ENCODE measurements around the gene FCRL5.
A peak's percentile ranks its signal among the peaks of the same experiment; 100 is the strongest.
"Not testable (repeated sequence)": the region's sequence is repeated elsewhere in the genome, so short reads cannot be mapped to it uniquely, and the experiment has no call there.

Gene FCRL5

GRCh38 chr1:157551694-157552693, at the start of gene FCRL5:
Gene FCRL5 (minus strand): TSS chr1:157552515. CDS start chr1:157552362, 153 bp downstream.
- no peak for DNase-seq (ENCODE audit: low spot score)

GRCh38 chr1:157600236-157600635, 47.9 kb upstream of the FCRL5 start:
- no peak for DNase-seq (ENCODE audit: low spot score)

- no peak for DNase-seq (ENCODE audit: low spot score)
Measured at GRCh38 chr1:157597959-157598667, 45.8 kb upstream of the FCRL5 start, which contains the start of gene FCRL4. Gene FCRL4 (minus strand): TSS chr1:157598085. CDS start chr1:157597944, 141 bp downstream.

GRCh38 chr1:157596384-157596783, 44.1 kb upstream of the FCRL5 start:
- DNase-seq (ENCODE audit: low spot score), result no peak

GRCh38 chr1:157595356-157595755, 43.0 kb upstream of the FCRL5 start:
- no peak for DNase-seq (ENCODE audit: low spot score)

GRCh38 chr1:157585984-157586383, 33.7 kb upstream of the FCRL5 start:
- DNase-seq (ENCODE audit: low spot score), result no peak

GRCh38 chr1:157584503-157584902, 32.2 kb upstream of the FCRL5 start:
- no peak for DNase-seq (ENCODE audit: low spot score)

GRCh38 chr1:157580828-157581210, 28.5 kb upstream of the FCRL5 start:
- DNase-seq (ENCODE audit: low spot score), result no peak

- DNase-seq (ENCODE audit: low spot score), result peak; percentile 68
Measured at GRCh38 chr1:157580179-157580827, 28.0 kb upstream of the FCRL5 start.

GRCh38 chr1:157577420-157577819, 25.1 kb upstream of the FCRL5 start:
- DNase-seq (ENCODE audit: low spot score), result no peak

- DNase-seq (ENCODE audit: low spot score), result no peak
Measured at GRCh38 chr1:157575744-157576143, 23.4 kb upstream of the FCRL5 start.

- DNase-seq (ENCODE audit: low spot score), result no peak
Measured at GRCh38 chr1:157574836-157575235, 22.5 kb upstream of the FCRL5 start.

- no peak for DNase-seq (ENCODE audit: low spot score)
Measured at GRCh38 chr1:157566484-157567300, 14.4 kb upstream of the FCRL5 start.

GRCh38 chr1:157562515-157562914, 10.2 kb upstream of the FCRL5 start:
- no peak for DNase-seq (ENCODE audit: low spot score)

- no peak for DNase-seq (ENCODE audit: low spot score)
Measured at GRCh38 chr1:157558119-157558518, 5.8 kb upstream of the FCRL5 start.

- not testable (repeated sequence) for DNase-seq (ENCODE audit: low spot score)
Measured at GRCh38 chr1:157548081-157548480, 4.2 kb downstream of the FCRL5 start.

GRCh38 chr1:157542676-157543075, 9.6 kb downstream of the FCRL5 start:
- DNase-seq (ENCODE audit: low spot score), result no peak

GRCh38 chr1:157540852-157541251, 11.5 kb downstream of the FCRL5 start:
- no peak for DNase-seq (ENCODE audit: low spot score)

- DNase-seq (ENCODE audit: low spot score), result no peak
Measured at GRCh38 chr1:157540160-157540748, 12.1 kb downstream of the FCRL5 start.

GRCh38 chr1:157539568-157539967, 12.7 kb downstream of the FCRL5 start:
- DNase-seq (ENCODE audit: low spot score), result no peak

- DNase-seq (ENCODE audit: low spot score), result no peak
Measured at GRCh38 chr1:157532569-157532968, 19.7 kb downstream of the FCRL5 start.
